SH-SY5Y (cell line): ENCODE results near the gene ZNF530.

Source experiments
- GATA2 ChIP-seq: IDR thresholded peaks from 2 replicates; pipeline ENCODE4 v1.6.1; 2011; ENCODE audit warnings: mild to moderate bottlenecking, low read depth, low read length
- GATA3 ChIP-seq: IDR thresholded peaks from 2 replicates; pipeline ENCODE4 v1.6.1; 2011; ENCODE audit warnings: low read depth, mild to moderate bottlenecking, low read length, moderate library complexity

DNA sequence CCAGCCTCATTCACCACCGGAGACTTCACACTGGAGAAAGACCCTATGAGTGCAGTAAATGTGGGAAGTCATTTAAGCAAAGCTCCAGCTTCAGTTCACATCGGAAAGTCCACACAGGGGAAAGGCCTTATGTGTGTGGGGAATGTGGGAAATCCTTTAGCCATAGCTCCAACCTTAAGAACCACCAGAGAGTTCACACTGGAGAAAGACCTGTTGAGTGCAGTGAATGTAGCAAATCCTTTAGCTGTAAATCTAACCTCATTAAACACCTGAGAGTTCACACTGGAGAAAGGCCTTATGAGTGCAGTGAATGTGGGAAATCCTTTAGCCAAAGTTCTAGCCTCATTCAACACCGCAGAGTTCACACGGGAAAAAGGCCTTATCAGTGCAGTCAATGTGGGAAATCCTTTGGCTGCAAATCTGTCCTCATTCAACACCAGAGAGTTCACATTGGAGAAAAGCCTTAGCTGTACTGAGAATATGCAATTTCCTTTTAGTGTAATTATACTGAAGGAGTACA lies 42.1 kb downstream of the ZNF530 start:
- TF ChIP-seq GATA2, result no peak
- TF ChIP-seq GATA3, result no peak
